Right atrium auricular region (tissue), 2 donors: ENCODE results near the gene CCT5. TPM values are rescaled to one million over a fixed set of nuclear protein-coding genes. Genes with fewer than 3 reads are reported as not detected.

Experiments used
- DNase-seq: peaks from one replicate; pipeline ENCODE4 v3.0.0-alpha.2; 2019; ENCODE audit warnings: low spot score
- H3K27ac ChIP-seq, 2 donors: fragments of 200-600 bp; sonication (generic); 1 replicate in 1 of 2; 2 replicates in 1 of 2; pipeline ENCODE4 v1.5.1; 2016 to 2019
- H3K27me3 ChIP-seq, 2 donors: fragments of 200-600 bp; sonication (generic); one replicate each; pipeline versions ENCODE4 v1.5.1 to v1.6.0; 2017 to 2019
- H3K36me3 ChIP-seq: fragments of 200-600 bp; sonication (generic); one replicate; pipeline ENCODE4 v1.5.1; 2016
- H3K4me1 ChIP-seq, 2 donors: fragments of 200-600 bp; sonication (generic); one replicate each; pipeline versions ENCODE4 v1.5.1 to v1.6.0; 2017 to 2019
- H3K4me3 ChIP-seq, 2 donors: fragments of 200-600 bp; sonication (generic); 1 replicate in 1 of 2; 2 replicates in 1 of 2; pipeline ENCODE4 v1.5.1; 2017 to 2019; ENCODE audit warnings: mild to moderate bottlenecking in 1 of 2, moderate library complexity in 1 of 2
- H3K9me3 ChIP-seq, 2 donors: fragments of 200-600 bp; sonication (generic); one replicate each; pipeline ENCODE4 v1.5.1; 2019
- total RNA-seq, 2 donors: library from RNA; depleted of rRNA; stranded (reverse); fragments of >200 nt; gene quantifications; one replicate each; pipeline ENCODE4 v1.1.0, GENCODE V29; 2016
- TF ChIP-seq, protein P1 (sequence below), 2 donors: fragments of 200-600 bp; sonication (generic); IDR thresholded peaks; one replicate each; pipeline ENCODE4 v1.5.1; 2019; ENCODE audit warnings: antibody characterized with exemption in 2 of 2

The CCT5 gene
- total RNA-seq, 2 donors from 2014 or later: 88.4 to 140 TPM

DNA sequence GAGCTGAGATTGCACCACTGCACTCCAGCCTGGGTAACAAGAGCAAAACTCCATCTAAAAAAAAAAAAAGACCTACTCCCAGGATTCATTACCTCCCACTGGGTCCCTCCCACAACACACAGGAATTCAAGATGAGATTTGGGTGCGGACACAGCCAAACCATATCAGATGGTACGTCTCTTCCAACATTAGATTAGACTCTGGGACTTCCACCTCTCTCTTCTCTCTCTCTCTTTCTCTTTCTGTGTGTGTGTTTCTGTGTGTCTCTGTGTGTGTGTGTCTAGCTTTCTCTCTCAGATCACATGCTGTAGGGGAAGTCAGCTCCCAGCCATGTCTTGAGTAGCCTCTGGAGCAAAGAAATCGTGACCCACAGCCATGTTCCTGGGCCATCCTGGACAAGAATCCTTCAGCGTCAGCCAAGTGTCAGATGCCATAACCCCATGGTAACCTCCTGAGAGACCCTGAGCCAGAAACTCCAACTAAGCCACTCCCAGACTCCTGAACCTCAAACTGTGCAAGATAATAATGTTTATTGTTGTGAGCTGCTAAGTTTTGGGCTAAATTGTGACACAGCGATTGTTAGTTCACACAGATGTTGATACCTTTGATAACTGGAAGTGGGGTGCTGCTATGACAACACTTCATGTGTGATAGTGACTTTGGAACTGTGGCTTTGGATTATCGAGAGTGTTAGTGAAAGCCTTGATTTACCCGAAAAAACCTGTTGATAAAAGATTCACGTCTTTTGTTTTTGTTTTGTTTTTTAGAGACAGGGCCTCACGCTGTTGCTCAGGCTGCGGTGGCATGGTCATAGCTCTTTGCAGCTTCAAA is 61.7 kb downstream of the CCT5 start:
- H3K27ac ChIP-seq: no peak overlapping the region
- H3K36me3 ChIP-seq: no peaks in the 10 kb centered on the region
- H3K4me1 ChIP-seq: peaks cover 0 to 5% of the 10 kb centered on the region in 2 donors
- H3K9me3 ChIP-seq: no peaks in the 10 kb centered on the region
- H3K4me3 ChIP-seq: no peak overlapping the region
- TF ChIP-seq, protein P1, sequence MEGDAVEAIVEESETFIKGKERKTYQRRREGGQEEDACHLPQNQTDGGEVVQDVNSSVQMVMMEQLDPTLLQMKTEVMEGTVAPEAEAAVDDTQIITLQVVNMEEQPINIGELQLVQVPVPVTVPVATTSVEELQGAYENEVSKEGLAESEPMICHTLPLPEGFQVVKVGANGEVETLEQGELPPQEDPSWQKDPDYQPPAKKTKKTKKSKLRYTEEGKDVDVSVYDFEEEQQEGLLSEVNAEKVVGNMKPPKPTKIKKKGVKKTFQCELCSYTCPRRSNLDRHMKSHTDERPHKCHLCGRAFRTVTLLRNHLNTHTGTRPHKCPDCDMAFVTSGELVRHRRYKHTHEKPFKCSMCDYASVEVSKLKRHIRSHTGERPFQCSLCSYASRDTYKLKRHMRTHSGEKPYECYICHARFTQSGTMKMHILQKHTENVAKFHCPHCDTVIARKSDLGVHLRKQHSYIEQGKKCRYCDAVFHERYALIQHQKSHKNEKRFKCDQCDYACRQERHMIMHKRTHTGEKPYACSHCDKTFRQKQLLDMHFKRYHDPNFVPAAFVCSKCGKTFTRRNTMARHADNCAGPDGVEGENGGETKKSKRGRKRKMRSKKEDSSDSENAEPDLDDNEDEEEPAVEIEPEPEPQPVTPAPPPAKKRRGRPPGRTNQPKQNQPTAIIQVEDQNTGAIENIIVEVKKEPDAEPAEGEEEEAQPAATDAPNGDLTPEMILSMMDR (IDR thresholded peaks at IDR 0.05): no peak
- DNase-seq: no peak
- H3K27me3 ChIP-seq: no peaks in the 10 kb centered on the region

DNA sequence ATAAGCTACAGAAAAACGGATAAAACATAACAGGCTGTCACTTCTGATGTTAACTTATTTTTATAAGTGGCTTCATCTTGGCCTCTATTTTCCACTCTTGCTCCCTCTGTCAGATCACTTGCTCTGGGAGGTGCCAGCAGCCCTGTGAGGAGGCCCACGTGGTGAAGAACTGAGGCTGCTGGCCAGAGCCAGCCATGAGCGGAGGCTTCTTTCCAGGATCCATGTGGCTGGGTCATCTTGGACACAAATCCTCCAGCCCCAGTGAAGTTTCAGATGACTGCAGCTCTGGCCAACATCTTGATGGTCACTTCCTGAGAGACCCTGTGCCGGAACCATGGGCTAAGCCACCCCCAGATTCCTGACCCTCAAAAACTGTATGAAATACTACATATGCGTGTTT is 65.1 kb downstream of the CCT5 start:
- H3K36me3 ChIP-seq: no peaks in the 10 kb centered on the region
- H3K4me1 ChIP-seq: no peaks in the 10 kb centered on the region
- no peak overlapping the region for H3K4me3 ChIP-seq
- no peaks in the 10 kb centered on the region for H3K27me3 ChIP-seq
- DNase-seq: no peak
- H3K27ac ChIP-seq: no peak overlapping the region
- H3K9me3 ChIP-seq: no peaks in the 10 kb centered on the region
- TF ChIP-seq, protein P1 (IDR thresholded peaks at IDR 0.05): no peak

Other genes with a start within 250 kb of the CCT5 start
- 10 to 100 TPM in 1 of 2 donors, 1 to 10 TPM in 1; 6.6 to 12.4 TPM for gene ATPSCKMT, start 392 bp upstream of the CCT5 start, total RNA-seq
- 10 to 100 TPM in 1 of 2 donors, 1 to 10 TPM in 1; 5.9 to 20.7 TPM for gene CMBL, start 57.6 kb downstream of the CCT5 start, total RNA-seq
- gene MARCHF6, start 103.4 kb downstream of the CCT5 start, total RNA-seq: 100 to 1,000 TPM in 1 of 2 donors, 10 to 100 TPM in 1; 89.5 to 103 TPM
- 1 to 10 TPM in 1 of 2 donors, not detected in 1; 2.2 TPM for gene ROPN1L, start 191.6 kb downstream of the CCT5 start, total RNA-seq